Thoracic aorta (tissue), 2 donors: ENCODE data around the gene ZNF416. TPM values are rescaled to one million over a fixed set of nuclear protein-coding genes. Genes with fewer than 3 reads are reported as not detected.
A peak's percentile ranks its signal among the peaks of the same experiment; 100 is the strongest.

Experiments
- ATAC-seq: fragments of 150-250 bp; one replicate; pipeline ENCODE4 v1.8.0; 2017; ENCODE audit warnings: low read depth; ENCODE audit not compliant: insufficient number of reproducible peaks, low FRiP score
- DNase-seq: peaks from one replicate; pipeline ENCODE4 v3.0.0-alpha.2; 2020; ENCODE audit warnings: low spot score
- H3K27ac ChIP-seq, 2 donors: fragments of 200-600 bp; sonication (generic); 1 replicate in 1 of 2; 2 replicates in 1 of 2; pipeline ENCODE4 v1.5.1; 2016; ENCODE audit warnings: mild to moderate bottlenecking in 2 of 2, moderate library complexity in 2 of 2
- H3K27me3 ChIP-seq: fragments of 200-600 bp; sonication (generic); replicated peaks from 2 replicates; pipeline ENCODE4 v1.6.0; 2016; ENCODE audit warnings: mild to moderate bottlenecking; ENCODE audit not compliant: insufficient read depth
- H3K36me3 ChIP-seq: fragments of 200-600 bp; sonication (generic); one replicate; pipeline ENCODE4 v1.5.1; 2016
- H3K4me1 ChIP-seq, 2 donors: fragments of 200-600 bp; sonication (generic); 1 replicate in 1 of 2; 2 replicates in 1 of 2; pipeline versions ENCODE4 v1.5.1 to v1.6.0; 2016; ENCODE audit warnings: low read depth in 2 of 2, mild to moderate bottlenecking in 1 of 2; ENCODE audit not compliant: control insufficient read depth in 1 of 2
- H3K4me3 ChIP-seq: fragments of 200-600 bp; sonication (generic); 2 replicates; pipeline ENCODE4 v1.5.1; 2016; ENCODE audit warnings: mild to moderate bottlenecking
- H3K9me3 ChIP-seq: fragments of 200-600 bp; sonication (generic); 2 replicates; pipeline ENCODE4 v1.5.1; 2016
- total RNA-seq, 2 donors: library from RNA; depleted of rRNA; stranded (reverse); fragments of >200 nt; gene quantifications; one replicate each; pipeline versions ENCODE4 v1.1.0 to v1.2.3, GENCODE V29; 2016
- TF ChIP-seq, protein P1 (sequence below): fragments of 200-600 bp; sonication (generic); IDR thresholded peaks from one replicate; pipeline ENCODE4 v1.5.1; 2019; ENCODE audit warnings: antibody characterized with exemption

The ZNF416 gene
- total RNA-seq, 2 donors from 2014 or later, result 1.6 to 4.1 TPM

DNA sequence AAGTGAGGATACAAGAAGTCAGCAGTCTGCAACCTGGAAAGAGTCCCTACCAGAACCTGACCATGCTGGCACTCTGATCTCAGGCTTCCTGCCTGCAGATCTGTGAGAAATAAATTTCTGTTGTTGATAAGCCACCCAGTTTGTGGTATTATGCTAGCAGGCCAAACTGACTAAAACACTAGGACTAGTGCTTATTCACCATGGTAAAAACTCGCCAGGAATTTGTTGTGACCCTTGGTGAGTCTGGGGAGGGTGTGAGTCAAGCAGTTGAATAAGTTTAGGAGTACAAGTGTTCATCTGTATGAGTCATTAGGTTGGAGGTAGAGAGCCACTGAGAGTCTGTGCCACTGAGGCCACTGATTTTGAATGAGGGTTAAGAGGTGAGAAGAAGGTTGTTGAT lies 8.8 kb upstream of the ZNF416 start:
- Histone ChIP-seq H3K4me1 (peaks cover 5 to 15% of the 10 kb centered on the region in 2 donors), H3K27me3 (no peaks in the 10 kb centered on the region), H3K36me3 (peaks cover 31% of the 10 kb centered on the region), H3K4me3 (no peak overlapping the region), H3K9me3 (peaks cover 60% of the 10 kb centered on the region), H3K27ac (no peak overlapping the region)
- TF ChIP-seq, protein P1, sequence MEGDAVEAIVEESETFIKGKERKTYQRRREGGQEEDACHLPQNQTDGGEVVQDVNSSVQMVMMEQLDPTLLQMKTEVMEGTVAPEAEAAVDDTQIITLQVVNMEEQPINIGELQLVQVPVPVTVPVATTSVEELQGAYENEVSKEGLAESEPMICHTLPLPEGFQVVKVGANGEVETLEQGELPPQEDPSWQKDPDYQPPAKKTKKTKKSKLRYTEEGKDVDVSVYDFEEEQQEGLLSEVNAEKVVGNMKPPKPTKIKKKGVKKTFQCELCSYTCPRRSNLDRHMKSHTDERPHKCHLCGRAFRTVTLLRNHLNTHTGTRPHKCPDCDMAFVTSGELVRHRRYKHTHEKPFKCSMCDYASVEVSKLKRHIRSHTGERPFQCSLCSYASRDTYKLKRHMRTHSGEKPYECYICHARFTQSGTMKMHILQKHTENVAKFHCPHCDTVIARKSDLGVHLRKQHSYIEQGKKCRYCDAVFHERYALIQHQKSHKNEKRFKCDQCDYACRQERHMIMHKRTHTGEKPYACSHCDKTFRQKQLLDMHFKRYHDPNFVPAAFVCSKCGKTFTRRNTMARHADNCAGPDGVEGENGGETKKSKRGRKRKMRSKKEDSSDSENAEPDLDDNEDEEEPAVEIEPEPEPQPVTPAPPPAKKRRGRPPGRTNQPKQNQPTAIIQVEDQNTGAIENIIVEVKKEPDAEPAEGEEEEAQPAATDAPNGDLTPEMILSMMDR, result no peak
- ATAC-seq (no peak), DNase-seq (no peak)

DNA sequence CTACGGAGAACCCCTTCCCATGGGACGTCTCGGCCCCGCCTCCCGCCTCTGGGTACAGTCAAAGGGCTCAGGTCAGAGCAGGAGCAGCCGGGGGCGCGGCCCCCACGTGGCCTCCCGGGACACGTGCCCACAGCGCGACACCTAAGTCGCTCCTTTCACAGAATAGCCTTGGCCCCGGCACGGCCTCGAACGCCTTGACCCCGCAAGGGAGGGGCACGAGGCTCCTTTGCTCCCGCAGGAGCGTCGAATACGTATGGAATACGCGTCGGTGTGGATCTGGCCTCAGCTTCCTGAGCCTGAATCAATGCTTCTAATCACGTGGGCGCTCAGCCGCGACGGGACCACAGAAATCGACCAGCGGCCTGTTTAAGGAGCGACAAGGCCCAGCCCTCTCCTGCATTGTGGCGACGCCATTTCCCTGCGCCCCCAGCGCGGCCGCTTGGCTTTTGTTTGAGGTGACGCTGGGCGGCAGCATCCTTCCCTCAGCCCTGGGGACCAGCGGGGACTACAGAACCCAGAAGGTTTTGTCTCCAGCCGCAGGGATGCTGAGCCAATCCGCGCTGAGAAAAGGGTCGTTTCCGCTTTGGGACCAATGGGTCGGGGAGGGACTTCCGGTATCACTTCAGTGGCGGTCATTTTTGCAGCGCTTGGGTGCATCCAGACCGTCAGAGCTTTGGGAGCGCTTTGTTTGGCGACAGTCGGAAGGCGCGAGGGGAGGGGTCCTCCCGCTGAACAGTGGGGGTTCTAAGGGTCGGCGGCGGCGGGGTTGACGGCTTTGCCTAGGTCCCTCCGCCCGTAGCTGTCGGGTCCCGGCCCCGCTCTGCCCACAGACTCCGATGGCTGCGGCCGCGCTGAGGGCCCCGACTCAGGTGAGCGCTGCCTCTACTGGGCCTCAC lies 5.1 kb upstream of the ZNF416 start, which contains the start of gene ZIK1:
Gene ZIK1, plus strand, starts transcription at position 625 of the 896 bp plus-strand sequence. Its CDS starts 212 bp downstream, at position 837.
- no peaks in the 10 kb centered on the region for H3K27me3 ChIP-seq
- ATAC-seq (peak; percentile 35), DNase-seq (peak; percentile 43)
- TF ChIP-seq, protein P1, result no peak
- peaks cover 27% of the 10 kb centered on the region for H3K9me3 ChIP-seq
- no peak within 1 kb of the TSS for H3K27ac ChIP-seq
- H3K4me1 ChIP-seq, result peaks cover 5 to 15% of the 10 kb centered on the region in 2 donors
- H3K36me3 ChIP-seq, result peaks cover 11% of the 10 kb centered on the region
- H3K4me3 ChIP-seq, result peak within 1 kb of the TSS; percentile 72

DNA sequence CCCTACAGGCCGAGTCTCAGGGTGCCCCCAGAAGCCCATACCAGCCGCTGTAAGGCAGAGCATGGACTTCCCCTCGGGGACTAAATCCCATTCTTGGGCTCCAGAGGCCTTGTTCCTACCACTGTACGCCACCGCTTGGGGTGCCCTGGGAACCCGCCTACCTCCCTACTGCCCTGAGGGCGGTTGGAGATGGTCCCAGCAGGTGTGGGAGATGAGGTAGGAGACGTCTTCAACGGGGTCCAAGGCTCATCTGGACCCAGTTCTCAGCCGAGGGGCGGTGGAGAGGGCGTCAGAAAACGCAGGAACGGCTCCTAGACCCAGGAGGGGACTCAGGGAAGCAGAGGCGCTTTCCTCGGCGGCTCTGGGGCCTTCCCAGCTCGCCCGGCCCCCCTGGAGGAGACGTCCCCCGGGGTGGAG lies 4.4 kb upstream of the ZNF416 start:
- DNase-seq (no peak), ATAC-seq (no peak)
- peaks cover 4% of the 10 kb centered on the region for H3K36me3 ChIP-seq
- TF ChIP-seq, protein P1, result no peak
- H3K4me1 ChIP-seq, result peaks cover 6 to 19% of the 10 kb centered on the region in 2 donors
- H3K27me3 ChIP-seq, result no peaks in the 10 kb centered on the region
- no peak overlapping the region for H3K27ac ChIP-seq
- H3K9me3 ChIP-seq, result peaks cover 21% of the 10 kb centered on the region
- peak overlapping the region; percentile 72 for H3K4me3 ChIP-seq

DNA sequence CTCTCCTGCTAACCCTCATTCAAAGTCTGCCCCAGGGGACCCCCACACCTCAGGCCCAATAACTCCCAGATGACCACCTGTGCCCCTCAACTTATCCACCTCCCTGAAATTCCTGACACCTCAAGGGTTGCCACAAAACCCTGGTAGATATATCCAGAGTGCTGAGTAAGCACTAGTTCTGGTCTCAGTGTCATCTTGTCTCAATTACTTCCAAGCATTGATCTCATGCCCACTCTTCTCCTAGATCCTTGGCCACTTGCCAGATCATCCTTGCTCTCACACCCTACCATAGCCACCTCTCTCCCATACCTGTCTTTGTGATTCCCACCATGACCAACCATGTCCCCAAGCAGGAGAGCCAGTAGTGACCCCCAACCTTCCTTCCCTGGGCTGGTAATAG lies 2.0 kb downstream of the ZNF416 start:
- peaks cover 49% of the 10 kb centered on the region for H3K9me3 ChIP-seq

DNA sequence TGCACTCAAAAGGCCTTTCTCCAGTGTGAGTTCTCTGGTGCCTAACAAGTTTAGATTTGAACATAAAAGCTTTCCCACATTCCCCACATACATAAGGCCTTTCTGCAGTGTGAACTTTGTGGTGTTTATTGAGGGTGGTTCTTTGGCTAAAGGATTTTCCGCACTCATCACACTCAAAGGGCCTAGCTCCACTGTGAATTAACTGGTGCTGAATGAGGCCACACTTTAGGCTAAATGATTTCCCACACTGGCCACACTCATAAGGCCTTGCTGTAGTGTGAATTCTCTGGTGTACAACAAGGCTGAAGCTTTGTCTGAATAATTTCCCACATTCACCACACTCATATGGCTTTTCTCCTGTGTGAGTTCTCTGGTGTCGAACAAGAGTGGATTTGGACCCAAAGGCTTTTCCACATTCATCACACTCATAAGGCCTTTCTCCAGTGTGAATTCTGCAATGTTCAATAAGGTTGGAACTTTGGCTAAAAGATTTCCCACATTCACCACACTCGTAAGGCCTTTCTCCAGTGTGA lies 6.2 kb downstream of the ZNF416 start:
- ATAC-seq (no peak), DNase-seq (no peak)
- peaks cover 45% of the 10 kb centered on the region for H3K36me3 ChIP-seq
- no peaks in the 10 kb centered on the region for H3K4me1 ChIP-seq
- no peak overlapping the region for H3K27ac ChIP-seq
- H3K9me3 ChIP-seq, result peaks cover 88% of the 10 kb centered on the region
- TF ChIP-seq, protein P1, result no peak
- no peak overlapping the region for H3K4me3 ChIP-seq
- H3K27me3 ChIP-seq, result no peaks in the 10 kb centered on the region

More for the DNA sequence above, 2.0 kb downstream of the ZNF416 start:
- ATAC-seq (no peak), DNase-seq (no peak)
- peaks cover 7 to 9% of the 10 kb centered on the region in 2 donors for H3K4me1 ChIP-seq
- H3K27ac ChIP-seq, result no peak overlapping the region
- no peaks in the 10 kb centered on the region for H3K27me3 ChIP-seq
- TF ChIP-seq, protein P1, result no peak
- H3K36me3 ChIP-seq, result peaks cover 45% of the 10 kb centered on the region
- H3K4me3 ChIP-seq, result no peak overlapping the region
